Measurements from ENCODE around the gene FMC1.

- TF ChIP-seq CTCF (IDR thresholded peaks at IDR 0.05) (no peak), POLR2A (IDR thresholded peaks at IDR 0.05) (peak in 1 of 2 donors; percentile 50)
Measured at GRCh38 chr7:139360210-139360947, 19.2 kb downstream of the FMC1 start.
